ENCODE data around the gene VIT.

DNA sequence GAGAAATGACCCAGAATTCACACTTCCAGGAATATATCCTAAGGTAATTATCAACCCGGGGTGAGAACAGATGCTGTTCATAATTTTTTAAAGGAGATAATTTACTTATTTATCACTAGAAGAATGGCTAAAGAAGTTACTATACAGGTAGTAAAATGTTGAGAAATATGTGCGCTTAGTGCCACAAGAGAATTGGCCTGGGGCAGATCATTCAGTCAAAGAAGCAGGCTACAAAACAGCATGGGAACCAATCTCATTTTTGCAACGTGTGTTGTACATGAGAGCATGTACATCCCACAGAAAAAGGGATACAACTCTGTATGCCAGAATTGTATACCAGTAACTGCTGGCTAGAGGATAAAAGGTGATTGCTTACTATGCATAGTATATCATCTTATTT is 75.2 kb downstream of the VIT start:
- no peak for TF ChIP-seq SPI1 (IDR thresholded peaks at IDR 0.05; ENCODE audit: low read depth, low read length)
- TF ChIP-seq POLR2AphosphoS5 (IDR thresholded peaks at IDR 0.05; ENCODE audit: low read depth, low read length) = no peak
- no peak for TF ChIP-seq POLR2A (IDR thresholded peaks at IDR 0.05; ENCODE audit: low read depth, low read length)

Measured in GM12891 (cell line).